ENCODE data around the gene PPP1R14B.

GRCh38 chr11:64263947-64264317 lies 17.2 kb upstream of the PPP1R14B start:
- TF ChIP-seq CTCF (IDR thresholded peaks at IDR 0.05), result no peak
- TF ChIP-seq POLR2A (IDR thresholded peaks at IDR 0.05), result no peak
